Adrenal gland (tissue), 12 donors: ENCODE results near the gene HPS4. TPM values are rescaled to one million over a fixed set of nuclear protein-coding genes. Genes with fewer than 3 reads are reported as not detected.
A peak's percentile ranks its signal among the peaks of the same experiment; 100 is the strongest.

ENCODE experiments used
- DNase-seq, 7 donors: peaks; one replicate each; pipeline ENCODE4 v3.0.0-alpha.2; 2019 to 2020
- H3K27ac ChIP-seq, 5 donors: fragments of 200-600 bp; sonication (generic) in 4 of 5; 1 replicate in 3 of 5; 2 replicates in 2 of 5; pipeline versions ENCODE4 v1.5.1 to v1.8.0; 2016 to 2020; ENCODE audit warnings: mild to moderate bottlenecking in 1 of 5
- H3K27me3 ChIP-seq: fragments of 200-600 bp; 2 replicates; pipeline ENCODE4 v1.8.0; 2021
- H3K36me3 ChIP-seq, 2 donors: fragments of 200-600 bp; replicated peaks in 1 of 2; 1 replicate in 1 of 2; 2 replicates in 1 of 2; pipeline versions ENCODE4 v1.5.1 to v1.8.0; 2018 to 2022
- H3K4me1 ChIP-seq, 2 donors: fragments of 200-600 bp; replicated peaks in 1 of 2; 1 replicate in 1 of 2; 2 replicates in 1 of 2; pipeline versions ENCODE4 v1.5.1 to v1.8.0; 2018 to 2021
- H3K4me3 ChIP-seq, 4 donors: fragments of 200-600 bp; sonication (generic) in 3 of 4; one replicate each; pipeline ENCODE4 v1.5.1; 2016 to 2018
- H3K9me3 ChIP-seq, 3 donors: fragments of 200-600 bp; sonication (generic) in 1 of 3; replicated peaks in 1 of 3; 1 replicate in 2 of 3; 2 replicates in 1 of 3; pipeline versions ENCODE4 v1.5.1 to v1.8.0; 2016 to 2021
- POLR2A ChIP-seq, 2 donors: fragments of 450-650 bp; IDR thresholded peaks; one replicate each; pipeline ENCODE4 v1.6.1; 2017; ENCODE audit warnings: antibody characterized with exemption in 2 of 2, mild to moderate bottlenecking in 2 of 2, moderate library complexity in 1 of 2
- WGBS, 4 donors: extraction: QIAGEN DNeasy Blood & Tissue Kit in 2 of 4; methylation state at CpG; one replicate each; pipeline versions ENCODE4 v1.1.5 to v1.1.7; 2013 to 2017; 5-methylcytosine and 5-hydroxymethylcytosine counted together
- intact Hi-C, 2 donors: fragments of 100-400 bp; cut with DNase I; formaldehyde crosslinking; loops; one replicate each; pipeline versions ENCODE4 v1.14.1 to v1.15.0; 2022 to 2023
- polyA plus RNA-seq, 3 donors: library from polyadenylated mRNA; stranded (reverse); fragments of 200-250 nt in 2 of 3; fragments of 350-450 nt in 1 of 3; fragmentation: Illumina TruSeq in 1 of 3; extraction: RNeasy Lipid Tissue Mini Kit (QIAGEN cat#74804) in 1 of 3; gene quantifications; one replicate each; pipeline ENCODE4 v1.2.3, GENCODE V29; 2013 to 2014
- total RNA-seq, 9 donors: library from RNA; depleted of rRNA in 4 of 9; stranded (reverse); fragments of >200 nt in 4 of 9; fragments of 120-200 nt in 1 of 9; fragmentation: NEBNext Ultra II Directional in 1 of 9; extraction: Animal tissue kit (Norgen Biotek cat#: 25700) in 1 of 9; gene quantifications; one replicate each; pipeline versions ENCODE4 v1.1.0 to v1.2.4, GENCODE V29; 2013 to 2023
- TF ChIP-seq, protein P1 (sequence below), 6 experiments: fragments of 450-650 bp in 4 of 6; fragments of 200-600 bp in 2 of 6; sonication (generic) in 1 of 6; IDR thresholded peaks; 1 replicate in 5 of 6; 2 replicates in 1 of 6; pipeline versions ENCODE4 v1.5.1 to v1.8.0; 2016 to 2021; ENCODE audit warnings: antibody characterized with exemption in 6 of 6, mild to moderate bottlenecking in 2 of 6, moderate library complexity in 1 of 6
- donor health status: healthy with polysubstance abuse.
- donor health status: Bipolar disorder and iron deficiency.
- donor health status: DM: yes; HTN: yes; CAD: no.
- donor health status: DM: no; HTN: no; CAD: no.
- donor health status: DM: no; HTN: no; CAD: no.
- donor health status: DM: yes; HTN: yes; CAD: no.

The HPS4 gene
- total and polyA plus RNA-seq, 12 donors = 19.9 to 38.6 (median 31.9) TPM

DNA sequence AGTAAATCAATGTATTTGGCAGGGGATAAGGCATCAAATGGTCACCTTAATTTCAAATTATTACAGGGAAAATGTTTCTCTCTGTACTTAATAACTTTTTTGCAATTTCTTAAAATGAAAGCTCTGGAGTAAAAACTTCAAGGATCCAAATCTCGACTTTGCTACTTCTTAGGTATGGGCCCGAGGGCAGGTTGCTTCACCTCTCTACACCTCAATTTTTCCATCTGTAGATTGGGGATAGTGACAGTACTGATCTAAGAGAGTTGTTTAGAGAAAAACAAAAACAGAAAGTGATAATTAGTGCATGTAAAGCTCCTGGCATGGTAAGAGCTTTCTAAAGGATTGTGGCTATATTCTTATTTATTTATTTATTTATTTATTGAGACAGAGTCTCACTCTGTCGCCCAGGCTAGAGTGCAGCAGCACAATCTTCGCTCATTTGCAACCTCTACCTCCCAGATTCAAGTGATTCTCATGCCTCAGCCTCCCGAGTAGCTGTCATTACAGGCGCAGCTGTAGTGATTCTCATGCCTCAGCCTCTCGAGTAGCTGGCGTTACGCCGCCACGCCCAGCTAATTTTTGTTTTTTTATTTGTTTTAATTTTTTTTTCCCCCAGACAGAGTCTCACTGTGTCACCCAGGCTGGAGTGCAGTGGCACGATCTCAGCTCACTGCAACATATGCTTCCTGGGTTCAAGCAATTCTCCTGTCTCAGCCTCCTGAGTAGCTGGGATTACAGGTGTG, 31.0 kb upstream of the HPS4 start:
- TF ChIP-seq, protein P1, sequence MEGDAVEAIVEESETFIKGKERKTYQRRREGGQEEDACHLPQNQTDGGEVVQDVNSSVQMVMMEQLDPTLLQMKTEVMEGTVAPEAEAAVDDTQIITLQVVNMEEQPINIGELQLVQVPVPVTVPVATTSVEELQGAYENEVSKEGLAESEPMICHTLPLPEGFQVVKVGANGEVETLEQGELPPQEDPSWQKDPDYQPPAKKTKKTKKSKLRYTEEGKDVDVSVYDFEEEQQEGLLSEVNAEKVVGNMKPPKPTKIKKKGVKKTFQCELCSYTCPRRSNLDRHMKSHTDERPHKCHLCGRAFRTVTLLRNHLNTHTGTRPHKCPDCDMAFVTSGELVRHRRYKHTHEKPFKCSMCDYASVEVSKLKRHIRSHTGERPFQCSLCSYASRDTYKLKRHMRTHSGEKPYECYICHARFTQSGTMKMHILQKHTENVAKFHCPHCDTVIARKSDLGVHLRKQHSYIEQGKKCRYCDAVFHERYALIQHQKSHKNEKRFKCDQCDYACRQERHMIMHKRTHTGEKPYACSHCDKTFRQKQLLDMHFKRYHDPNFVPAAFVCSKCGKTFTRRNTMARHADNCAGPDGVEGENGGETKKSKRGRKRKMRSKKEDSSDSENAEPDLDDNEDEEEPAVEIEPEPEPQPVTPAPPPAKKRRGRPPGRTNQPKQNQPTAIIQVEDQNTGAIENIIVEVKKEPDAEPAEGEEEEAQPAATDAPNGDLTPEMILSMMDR (IDR thresholded peaks at IDR 0.05) = no peak
- TF ChIP-seq POLR2A (IDR thresholded peaks at IDR 0.05) = no peak
- intact Hi-C loops = no loop called here
- peaks cover 14 to 24% of the 10 kb centered on the region in 2 donors for H3K4me1 ChIP-seq
- no peak overlapping the region for H3K4me3 ChIP-seq
- H3K27me3 ChIP-seq = no peaks in the 10 kb centered on the region
- no peaks in the 10 kb centered on the region for H3K9me3 ChIP-seq
- no peak for DNase-seq
- WGBS, 4 donors = 92 to 94% (median 93%) methylated on average over 12 of the region's 12 CpGs
- no peak overlapping the region for H3K27ac ChIP-seq
- H3K36me3 ChIP-seq = peaks cover 0 to 6% of the 10 kb centered on the region in 2 donors

DNA sequence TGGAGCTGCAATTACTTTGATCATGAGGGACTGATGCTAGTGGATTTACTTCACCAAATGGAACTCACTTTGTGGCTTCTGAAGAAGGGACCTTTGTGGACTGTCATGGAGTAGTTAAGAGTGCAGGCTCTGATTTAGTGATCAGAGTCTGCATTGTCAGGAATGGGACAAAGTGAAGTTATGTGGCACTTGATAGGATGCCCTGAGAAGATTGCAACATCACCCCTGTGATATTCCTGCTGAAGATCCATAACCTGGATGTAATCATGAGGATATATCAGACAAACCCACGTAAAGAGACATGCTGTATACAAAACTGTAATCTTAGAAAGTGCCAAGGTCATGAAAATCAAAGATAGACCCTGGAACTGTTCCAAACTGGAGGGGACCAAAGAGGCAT, 30.3 kb upstream of the HPS4 start:
- Histone ChIP-seq H3K4me3 (no peak overlapping the region), H3K36me3 (peaks cover 0 to 13% of the 10 kb centered on the region in 2 donors), H3K9me3 (no peaks in the 10 kb centered on the region), H3K27ac (no peak overlapping the region), H3K4me1 (peaks cover 14 to 24% of the 10 kb centered on the region in 2 donors), H3K27me3 (no peaks in the 10 kb centered on the region)
- intact Hi-C loops = no loop called here
- DNase-seq = no peak
- no peak for TF ChIP-seq POLR2A (IDR thresholded peaks at IDR 0.05)
- TF ChIP-seq, protein P1 (IDR thresholded peaks at IDR 0.05) = no peak
- 32 to 43% (median 35%) methylated on average over 1 of the region's 1 CpG for WGBS, 4 donors

DNA sequence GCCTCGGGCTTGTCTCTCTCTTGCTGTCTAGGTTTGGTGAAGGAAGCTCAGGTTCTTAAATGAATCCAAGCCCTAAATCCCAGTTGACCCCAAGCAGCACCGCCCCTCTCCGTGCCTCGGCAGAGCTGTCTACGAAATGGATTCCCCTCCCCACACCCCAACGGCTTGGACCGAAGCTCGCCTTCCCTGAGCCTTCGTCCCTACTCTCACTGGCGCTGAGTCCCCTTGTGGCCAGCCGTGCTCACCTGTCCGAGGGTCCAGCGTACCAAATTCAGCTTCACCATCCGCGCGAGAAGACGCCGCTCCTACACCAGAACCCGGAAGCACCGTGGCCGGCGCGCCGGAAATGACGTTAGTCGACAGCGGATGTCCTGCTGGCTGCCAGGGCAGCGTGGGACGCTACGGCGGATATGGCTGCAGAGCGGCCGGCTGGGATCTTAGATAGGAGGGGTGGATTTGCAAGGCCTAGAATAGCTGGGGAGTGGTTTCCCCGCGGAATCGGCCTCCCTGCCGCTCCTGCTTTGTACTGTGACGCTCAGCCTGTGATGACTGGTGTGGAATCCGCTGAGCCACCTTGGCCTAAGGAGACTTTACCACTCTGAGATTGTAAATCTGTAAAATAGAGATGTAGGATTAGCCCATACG, 28.7 kb upstream of the HPS4 start, which contains the start of gene TFIP11:
Gene TFIP11, minus strand, starts transcription at position 325 of the 645 bp plus-strand sequence. CDS start 2,201 bp downstream, outside the sequence.
- WGBS, 4 donors = 0% methylated on average over 5 to 40 of the region's 40 CpGs
- intact Hi-C loops = no loop called here
- peak; percentile 93 to 98 (median 95) for DNase-seq

DNA sequence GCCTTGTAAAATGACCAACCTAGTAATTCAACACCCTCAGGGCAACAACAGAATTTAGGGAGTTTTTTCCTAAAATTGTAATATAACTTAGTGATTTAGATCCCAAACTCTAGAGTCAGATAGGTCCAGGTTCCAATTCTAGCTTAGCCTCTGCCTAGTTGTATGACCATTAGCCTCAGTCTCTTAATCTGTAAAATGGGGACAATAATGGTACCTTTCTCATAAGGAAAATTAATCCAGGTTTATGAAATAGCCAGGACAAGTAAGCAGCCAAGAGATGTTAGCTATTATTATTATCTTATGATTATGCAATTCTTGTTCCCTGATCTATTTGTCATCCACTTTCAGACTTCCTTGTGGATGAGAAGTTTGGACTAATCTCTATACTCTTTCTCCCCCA, 24.6 kb upstream of the HPS4 start:
- Histone ChIP-seq H3K27me3 (no peaks in the 10 kb centered on the region), H3K36me3 (peaks cover 0 to 70% of the 10 kb centered on the region in 2 donors), H3K9me3 (no peaks in the 10 kb centered on the region), H3K4me1 (peaks cover 12 to 20% of the 10 kb centered on the region in 2 donors), H3K4me3 (no peak overlapping the region), H3K27ac (no peak overlapping the region)
- no peak for TF ChIP-seq POLR2A (IDR thresholded peaks at IDR 0.05)
- TF ChIP-seq, protein P1 (IDR thresholded peaks at IDR 0.05) = no peak
- intact Hi-C loops = no loop called here
- DNase-seq = no peak

More for the DNA sequence above, 28.7 kb upstream of the HPS4 start, which contains the start of gene TFIP11:
- peaks cover 0 to 29% of the 10 kb centered on the region in 2 donors for H3K36me3 ChIP-seq
- H3K27ac ChIP-seq = peak within 1 kb of the TSS in 4 of 5 donors; percentile 11 to 86 (median 57)
- H3K9me3 ChIP-seq = no peaks in the 10 kb centered on the region
- H3K4me1 ChIP-seq = peaks cover 14 to 24% of the 10 kb centered on the region in 2 donors
- TF ChIP-seq, protein P1 (IDR thresholded peaks at IDR 0.05) = peak in 1 of 6 experiments; percentile 26
- no peak for TF ChIP-seq POLR2A (IDR thresholded peaks at IDR 0.05)
- H3K27me3 ChIP-seq = no peaks in the 10 kb centered on the region
- peak within 1 kb of the TSS; percentile 44 to 96 (median 48) for H3K4me3 ChIP-seq
